GM21526 (cell line): ENCODE data around the gene PRR33.

Source experiments
- ATAC-seq: cut with Tn5 transposase; IDR thresholded peaks from one replicate; pipeline ENCODE4 v1.9.1; 2021; ENCODE audit warnings: moderate library complexity; ENCODE audit not compliant: unreplicated experiment, low FRiP score

PRR33 gene

DNA sequence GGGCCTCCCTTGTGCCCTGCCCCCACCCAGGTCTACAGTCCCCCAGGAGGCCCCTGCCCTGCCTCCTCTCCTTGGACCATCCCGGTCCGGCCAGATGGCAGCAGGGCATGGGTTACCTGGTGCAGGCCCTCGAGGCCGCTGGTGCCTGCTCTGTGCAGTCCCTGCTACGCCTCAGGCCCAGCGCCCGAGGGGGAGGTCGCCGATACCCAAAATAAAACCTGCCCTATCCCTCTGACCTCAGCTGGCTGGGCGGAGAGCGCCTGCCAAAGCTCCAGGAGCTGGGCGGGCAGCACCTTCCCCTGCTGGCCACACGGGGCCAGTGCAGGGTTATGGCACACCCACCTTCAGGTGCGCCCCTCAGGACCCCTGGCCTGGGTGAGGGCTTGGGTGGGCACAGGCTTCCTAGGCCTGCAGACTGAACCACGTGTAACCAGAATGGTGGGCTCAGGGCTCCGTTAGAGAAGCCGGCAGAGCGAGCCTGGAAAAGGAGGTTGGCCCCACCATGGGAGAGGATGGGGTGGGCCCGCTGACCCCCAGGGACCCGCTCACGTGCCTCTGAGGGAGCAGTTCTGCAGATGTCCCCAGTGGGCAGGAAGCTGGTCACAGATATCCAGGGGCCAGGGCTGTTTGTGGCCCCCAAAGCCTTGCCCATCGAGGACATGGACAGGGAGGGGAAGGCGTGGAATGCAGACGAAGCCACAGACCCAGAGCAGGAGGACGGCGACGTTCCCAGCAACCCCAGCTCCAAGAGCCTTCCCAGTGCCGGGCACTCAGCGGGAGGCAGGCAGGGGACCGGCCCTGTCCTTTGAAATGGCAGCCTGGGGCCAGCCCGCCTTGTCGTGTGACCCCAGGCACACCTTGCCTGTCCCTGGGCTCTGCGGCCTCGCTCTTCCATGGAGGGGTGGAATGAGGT lies 26.1 kb upstream of the PRR33 start:
- no peak for ATAC-seq

DNA sequence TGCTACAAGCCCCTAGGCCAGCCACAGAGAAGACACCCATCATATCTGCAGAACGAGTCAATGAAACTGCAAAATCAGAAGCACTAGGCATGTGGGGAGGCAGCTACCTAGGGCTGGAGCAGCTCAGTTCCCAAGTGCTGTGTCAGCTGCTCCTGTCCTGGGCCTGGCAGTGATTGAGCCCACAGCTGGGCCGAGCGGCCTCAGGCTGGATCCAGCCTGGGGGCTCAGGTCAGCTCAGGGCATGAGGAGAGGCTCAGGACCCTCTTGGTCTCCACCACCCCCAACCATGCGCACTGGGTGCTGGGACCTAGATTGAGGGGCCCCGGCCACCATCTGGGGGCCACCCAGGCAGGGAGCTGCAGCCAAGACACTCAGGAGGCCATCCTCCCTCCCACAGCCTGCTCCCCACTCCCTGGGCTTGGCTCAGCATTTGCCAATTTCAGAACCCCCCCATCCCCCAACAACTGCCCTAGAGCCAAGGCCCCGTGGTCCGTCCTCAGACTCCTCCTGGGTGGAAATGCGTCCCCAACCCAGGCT lies 25.4 kb upstream of the PRR33 start:
- no peak for ATAC-seq

DNA sequence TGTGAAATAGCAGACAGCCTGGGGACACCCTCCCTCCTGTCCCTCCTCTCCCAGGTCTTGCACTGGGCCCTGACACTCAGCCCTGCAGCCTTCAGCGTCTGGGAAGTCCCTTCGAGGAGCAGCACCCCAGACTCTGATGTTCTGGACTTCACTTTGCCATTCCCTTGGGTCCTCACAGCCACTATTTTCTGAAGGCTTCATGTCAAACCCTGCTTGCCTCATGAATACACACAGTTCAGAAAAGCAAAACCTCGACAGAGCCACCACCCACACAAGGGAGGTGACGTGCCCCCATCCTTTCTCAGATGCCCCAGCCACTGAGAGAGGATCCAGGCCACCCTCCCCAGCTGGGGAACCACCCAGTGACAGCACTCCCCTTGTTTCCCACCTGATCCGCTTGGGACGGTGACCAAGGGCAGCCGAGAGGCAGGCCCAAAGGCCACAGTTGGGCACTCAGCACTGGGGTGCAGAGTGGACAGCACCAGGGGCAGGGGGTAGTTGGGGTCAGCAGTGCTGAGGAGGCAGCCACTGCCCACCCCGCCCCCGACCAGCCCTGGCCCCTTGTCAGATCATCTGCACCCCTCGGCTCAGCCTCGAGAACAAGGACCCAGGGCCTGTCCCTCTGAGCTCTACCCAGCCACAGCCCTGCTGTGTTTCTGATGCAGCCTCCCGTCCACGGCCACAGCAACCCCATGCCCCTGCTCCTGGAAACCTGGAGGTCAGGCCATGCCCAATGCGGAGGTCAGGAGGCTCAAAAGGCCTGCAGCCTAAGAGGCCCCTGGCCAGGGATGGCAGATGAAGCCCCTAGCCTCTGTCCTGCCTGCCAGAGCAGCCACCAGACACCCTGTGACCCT lies 24.7 kb upstream of the PRR33 start:
- no peak for ATAC-seq

DNA sequence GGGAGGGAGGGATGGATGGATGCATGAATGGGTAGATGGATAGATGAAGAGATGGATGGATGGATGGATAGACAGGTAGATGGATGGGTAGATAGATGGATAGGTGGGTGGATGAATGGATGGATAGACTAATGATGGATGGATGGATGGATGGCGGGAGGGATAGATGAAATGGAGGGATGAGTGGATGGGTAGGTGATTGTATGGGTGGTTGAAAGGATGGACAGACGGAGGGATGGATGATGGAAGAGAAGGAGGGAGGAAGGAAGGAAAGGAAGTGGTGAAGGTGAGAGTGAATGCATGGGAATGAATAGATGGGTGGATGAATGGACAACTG lies 24.1 kb upstream of the PRR33 start:
- ATAC-seq, result no peak

DNA sequence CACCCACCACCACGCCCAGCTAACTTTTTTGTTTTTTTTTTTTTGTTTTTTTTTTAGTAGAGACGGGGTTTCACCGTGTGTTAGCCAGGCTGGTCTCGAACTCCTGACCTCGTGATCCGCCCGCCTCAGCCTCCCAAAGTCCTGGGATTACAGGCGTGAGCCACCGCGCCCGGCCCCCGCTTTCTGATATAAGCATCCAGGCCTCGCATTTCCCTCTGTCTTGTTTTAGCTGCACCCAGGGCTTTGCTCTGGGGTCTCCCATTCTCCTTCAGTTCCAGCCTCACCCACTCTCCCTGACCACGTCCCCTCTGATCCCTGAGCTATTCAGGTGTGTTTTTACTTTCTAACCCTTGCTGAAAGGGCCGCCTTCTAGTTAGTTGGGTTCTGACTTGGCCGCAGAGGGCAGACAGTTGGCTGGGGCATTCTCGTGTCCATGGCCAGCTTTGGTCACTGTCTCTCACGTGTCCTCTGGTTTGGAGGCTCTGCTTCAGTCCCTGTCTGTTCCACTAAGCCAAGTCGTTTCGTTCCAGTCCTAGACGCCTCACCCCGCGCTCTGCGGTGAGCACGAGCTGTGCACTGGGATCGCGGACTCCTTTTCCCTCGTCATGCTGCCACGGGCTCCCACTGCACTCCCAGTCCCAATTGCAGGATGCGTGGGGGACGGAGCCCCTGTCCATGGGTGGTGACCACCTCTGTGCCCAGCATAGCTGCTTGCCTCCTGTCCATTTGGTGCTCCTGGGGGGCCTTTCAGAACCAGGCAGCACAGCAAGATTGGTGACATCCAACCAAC lies 21.8 kb upstream of the PRR33 start:
- ATAC-seq, result no peak

DNA sequence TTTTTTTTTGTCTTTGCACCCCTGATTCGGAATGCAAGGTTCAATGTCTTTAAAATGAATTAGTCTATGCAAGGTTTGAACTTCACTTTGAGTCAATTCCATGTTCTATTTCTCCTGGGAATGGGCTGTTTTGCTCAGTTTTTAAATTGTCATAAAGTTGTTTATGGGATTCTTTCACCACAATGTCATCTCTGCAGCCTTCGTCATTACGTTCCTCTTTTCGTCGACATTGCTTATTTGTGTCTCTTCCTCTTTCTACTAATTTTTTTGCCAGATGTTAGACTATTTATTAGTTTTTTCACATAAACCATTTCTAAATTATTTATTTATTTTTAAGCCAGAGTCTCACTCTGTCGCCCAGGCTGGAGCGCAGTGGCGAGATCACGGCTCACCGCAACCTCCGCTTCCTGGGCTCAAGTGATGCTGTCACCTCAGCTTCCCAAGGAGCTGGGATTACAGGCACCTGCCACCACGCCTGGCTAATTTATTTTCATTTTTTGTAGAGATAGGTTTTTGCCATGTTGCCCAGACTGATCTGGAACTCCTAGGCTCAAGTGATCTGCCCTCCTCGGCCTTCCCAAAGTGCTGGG lies 20.7 kb upstream of the PRR33 start:
- no peak for ATAC-seq

DNA sequence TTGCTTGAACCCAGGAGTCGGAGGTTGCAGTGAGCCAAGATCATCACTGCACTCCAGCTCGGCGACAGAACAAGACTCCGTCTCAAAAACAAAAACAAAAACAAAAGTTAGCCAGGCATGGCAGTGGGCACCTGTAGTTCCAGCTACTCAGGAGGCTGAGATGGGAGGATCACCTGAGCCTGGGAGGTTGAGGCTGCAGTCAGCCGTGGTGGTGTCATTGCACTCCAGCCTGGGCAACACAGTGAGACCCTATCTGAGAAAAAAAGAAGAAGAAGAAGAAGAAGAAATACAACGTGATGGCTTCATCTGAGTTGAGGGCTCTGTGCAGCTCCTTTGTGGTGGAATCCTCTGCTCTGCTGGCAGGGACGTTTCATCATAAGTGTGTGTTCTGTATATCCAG lies 17.8 kb upstream of the PRR33 start:
- no peak for ATAC-seq

DNA sequence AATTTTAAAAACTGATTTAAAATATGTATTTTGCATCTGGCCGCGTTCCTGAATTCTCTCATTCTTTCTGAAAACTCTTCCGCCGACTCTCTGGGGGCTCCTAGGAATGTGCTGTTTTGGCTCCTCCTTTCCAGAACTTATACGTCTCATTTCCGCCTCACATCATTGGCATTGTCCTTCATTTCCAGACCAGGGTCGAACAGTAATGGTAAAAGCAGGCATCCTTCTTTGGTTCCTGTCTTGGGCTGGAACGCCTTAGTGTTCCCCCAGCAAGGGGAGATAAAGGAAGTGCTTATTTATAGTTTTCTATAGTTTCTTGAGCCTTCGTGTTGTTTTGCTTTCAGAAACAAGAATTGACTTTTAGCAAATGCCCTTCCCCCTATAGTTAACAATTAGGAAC lies 16.9 kb upstream of the PRR33 start:
- ATAC-seq, result no peak

DNA sequence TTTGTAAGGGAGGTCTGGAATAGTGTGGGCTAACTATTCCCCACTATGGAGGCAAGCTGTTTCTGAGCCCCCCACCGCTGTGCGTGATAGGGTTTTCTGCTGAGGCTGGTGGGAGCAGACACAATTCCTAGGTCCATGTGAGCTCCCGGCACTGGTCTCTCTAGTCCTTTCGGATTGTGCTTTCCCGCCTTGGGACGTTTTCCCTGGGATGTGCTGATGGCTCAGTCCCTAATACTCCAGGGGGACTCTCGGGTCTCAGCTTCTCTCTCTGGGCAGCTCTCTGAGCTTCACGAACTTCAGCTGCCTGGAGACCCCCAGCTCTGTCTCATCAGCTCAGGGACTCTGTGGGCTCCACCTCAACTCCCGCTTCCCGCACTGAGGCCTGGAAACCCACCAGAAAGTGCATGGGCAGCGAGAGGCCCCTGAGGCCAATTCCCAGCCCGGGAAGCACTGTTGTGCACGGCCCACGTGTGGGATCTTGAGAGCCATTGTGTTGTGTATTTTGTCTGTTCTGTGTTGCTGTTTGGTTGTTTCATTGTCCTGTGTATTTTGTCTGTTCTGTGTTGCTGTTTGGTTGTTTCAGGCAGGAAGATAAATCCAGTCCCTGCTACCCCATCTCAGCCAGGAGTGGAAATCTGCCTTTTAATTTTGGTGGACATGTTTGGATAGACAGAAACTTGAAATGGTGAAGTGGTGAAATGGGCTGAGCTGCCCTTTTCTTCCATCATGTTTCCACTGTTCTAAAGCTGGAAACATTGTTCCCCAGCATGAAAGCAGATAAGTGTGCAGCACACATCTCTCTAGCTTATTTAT lies 15.1 kb upstream of the PRR33 start:
- ATAC-seq, result no peak

DNA sequence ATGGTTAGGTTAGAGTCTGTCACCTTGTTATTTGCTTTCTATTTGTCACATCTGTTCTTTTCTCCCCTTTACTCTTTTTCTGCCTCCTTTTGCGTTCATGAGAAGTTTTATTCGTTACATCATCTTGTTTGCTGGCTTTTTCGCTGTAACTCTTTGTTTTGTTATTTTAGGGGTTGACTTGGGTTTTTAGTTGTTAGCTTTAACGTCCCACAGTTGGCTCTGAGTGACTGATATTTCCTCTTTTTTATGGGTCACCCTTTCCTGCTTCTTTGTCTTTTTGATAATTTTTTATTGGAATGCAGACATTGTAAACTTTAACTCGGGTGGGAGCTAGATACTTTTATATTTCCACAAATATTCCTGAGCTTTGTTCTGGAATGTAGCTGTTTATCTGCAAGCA lies 14.5 kb upstream of the PRR33 start:
- no peak for ATAC-seq

DNA sequence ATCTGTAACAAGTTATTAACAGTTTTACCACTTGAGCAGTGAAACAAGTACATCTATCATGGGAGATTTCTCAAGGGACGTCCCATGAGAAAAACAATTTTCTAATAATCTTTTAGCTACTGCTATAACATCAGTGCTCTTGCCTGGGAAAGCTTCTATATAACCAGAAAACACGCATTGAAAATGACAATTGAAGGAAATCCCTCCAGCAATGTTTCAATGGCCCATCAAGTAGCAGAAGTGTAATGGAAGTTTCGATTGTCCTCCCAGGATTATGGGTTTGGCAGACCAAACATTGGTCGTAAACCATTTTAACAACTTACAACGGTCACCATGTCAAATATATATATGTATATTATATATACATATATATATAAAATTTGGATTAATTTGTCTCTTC lies 8.0 kb upstream of the PRR33 start:
- ATAC-seq, result no peak

DNA sequence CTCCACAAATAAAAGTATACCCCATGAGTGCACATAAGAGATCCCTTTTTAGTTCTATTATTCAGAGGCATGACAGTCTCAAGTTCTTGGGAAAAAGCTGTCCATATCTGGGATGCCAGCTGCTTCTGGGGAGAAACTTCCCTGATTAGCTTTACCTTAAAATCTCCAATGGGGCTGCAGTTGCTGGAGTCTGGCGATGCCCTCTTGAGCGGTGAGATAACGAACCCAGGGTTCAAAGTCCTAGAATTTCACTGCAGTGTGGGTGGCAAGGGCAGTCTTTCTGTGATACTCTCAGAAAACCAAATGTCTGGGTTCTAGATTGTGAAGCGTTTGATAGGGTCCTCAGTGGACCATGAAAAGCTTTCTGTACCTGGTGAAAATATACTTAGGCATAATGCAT lies 7.4 kb upstream of the PRR33 start:
- no peak for ATAC-seq

DNA sequence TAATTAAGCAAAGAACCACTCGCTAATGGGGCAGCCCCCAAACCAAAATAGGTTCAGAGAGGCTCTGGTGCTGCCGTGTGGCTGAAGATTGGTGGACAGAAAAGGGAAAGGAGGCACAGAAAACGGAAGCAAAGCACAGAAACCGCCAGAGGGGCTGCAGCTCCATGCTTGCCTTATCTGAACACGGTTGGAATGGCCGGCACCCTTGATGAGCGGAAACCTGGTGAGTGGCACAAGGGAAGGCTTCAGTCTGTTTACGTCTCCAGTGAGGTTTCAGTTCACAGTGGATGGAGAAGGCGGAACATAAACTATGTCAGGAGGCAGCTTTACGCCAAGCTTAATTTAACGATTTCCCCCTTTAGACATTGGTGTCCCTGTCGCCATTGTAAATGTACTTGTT lies 5.2 kb upstream of the PRR33 start:
- ATAC-seq, result no peak

DNA sequence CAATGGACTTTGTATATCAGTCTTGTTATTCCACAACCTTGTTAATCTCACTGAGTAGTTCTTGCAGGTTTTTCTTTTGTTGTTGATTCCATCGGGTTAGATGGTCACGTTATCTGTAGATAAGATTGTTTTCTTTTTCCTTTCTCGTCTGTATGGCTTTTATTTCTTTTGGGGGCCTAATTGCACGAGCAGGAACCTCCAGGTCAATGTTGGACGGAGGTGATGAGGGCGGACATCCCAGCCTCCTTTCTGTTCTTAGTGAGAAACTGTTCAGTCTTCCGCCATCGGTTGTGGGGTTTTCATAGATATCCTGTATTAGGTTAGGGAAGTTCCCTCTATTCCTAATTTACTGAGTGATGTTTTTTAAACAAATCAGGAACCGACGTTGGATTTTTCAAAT lies 4.8 kb upstream of the PRR33 start:
- no peak for ATAC-seq

DNA sequence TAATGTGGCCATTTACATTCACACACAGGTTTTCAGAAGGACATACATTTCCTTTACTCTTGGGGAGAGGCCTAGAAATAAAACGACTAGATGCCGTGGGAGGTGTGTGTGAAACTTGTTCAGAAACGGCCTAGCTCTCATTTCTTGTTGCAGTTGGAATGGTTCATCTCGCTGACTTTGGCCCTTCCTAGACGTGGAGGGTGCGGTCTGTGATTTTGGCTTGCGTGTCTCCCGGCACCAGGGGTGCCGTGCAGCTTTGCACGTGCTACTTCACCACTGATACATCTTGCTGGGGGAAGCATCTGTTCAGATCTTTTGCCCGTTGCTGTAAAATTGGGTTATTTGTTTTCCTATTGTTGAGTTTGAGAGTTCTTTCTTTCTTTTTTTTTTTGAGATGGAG lies 3.1 kb upstream of the PRR33 start:
- no peak for ATAC-seq

DNA sequence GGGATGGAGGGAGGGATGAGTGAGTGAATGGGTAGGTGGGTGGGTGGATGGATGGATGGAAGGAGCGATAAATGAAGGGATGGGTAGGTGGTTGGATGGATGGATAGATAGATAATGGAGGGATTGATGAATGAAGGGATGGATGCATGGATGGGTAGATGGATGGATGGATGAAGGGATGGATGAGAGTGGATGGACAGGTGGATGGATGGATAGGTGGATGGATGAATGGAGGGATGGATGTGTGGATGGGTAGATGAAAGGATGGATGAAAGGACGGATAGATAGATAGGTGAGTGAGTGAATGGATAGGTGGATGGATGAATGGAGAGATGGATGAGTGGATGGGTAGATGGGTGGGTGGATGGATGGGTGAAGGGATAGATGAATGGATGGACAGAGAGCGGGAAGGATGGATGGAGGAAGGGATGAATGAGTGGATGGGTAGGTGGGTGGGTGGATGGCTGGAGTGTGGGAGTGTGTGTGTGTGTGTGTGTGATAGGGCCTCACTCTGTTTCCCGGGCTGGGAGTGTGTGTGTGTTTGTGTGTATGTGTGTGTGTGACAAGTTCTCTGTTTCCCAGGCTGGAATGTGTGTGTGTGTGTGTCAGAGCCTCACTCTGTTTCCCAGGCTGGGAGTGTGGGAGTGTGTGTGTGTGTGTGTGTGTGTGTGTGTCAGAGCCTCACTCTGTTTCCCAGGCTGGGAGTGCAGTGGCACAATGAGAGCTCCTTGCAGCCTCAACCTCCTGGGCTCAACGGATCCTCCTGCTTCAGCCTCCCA lies 2.1 kb upstream of the PRR33 start:
- ATAC-seq, result no peak

DNA sequence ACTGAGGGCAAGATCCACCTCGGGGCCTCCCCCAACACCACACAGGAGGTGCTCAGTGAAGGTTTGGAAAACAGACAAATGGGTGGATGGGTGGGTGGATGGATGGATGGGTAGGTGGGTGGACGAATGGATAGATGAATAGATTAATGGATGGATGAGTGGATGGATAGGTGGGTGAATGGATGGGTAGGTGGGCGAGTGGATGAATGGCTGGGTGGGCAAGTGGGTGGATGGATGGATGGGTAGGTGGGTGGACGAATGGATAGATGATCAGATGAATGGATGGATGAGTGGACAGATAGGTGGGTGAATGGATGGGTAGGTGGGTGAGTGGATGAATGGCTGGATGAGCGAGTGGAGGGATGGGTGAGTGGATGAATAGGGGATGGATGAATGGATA lies 863 bp upstream of the PRR33 start:
- no peak for ATAC-seq

DNA sequence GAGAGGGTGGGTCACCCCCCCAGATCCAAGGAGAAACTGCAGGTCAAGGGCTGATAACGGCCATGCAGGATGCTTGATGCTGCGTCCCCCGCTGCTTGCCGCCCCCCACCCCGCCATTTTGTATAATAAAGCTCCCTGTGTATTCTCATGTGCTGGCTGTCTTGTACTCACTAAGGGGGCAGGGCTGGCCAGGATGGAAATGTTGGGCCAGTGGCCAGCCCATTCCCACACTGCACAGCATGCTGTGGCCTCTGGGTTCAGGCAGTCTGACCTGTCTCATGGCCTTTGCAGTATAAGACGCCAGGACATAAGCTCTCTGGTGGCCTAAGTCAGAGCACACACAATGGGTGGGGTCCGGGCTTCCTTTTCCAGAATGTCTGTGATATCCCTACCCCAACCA lies 421 bp upstream of the PRR33 start:
- no peak for ATAC-seq
